ENCODE data around the gene PLXDC2.

PLXDC2 gene

GRCh38 chr10:20276127-20276979 is 460.1 kb downstream of the PLXDC2 start:
- DNase-seq (ENCODE audit: low spot score) = no peak

GRCh38 chr10:20277820-20278219 is 461.6 kb downstream of the PLXDC2 start:
- DNase-seq (ENCODE audit: low spot score) = no peak

GRCh38 chr10:20281579-20281978 is 465.3 kb downstream of the PLXDC2 start:
- DNase-seq (ENCODE audit: low spot score) = no peak

GRCh38 chr10:20287586-20287985 is 471.4 kb downstream of the PLXDC2 start:
- no peak for DNase-seq (ENCODE audit: low spot score)

DNA sequence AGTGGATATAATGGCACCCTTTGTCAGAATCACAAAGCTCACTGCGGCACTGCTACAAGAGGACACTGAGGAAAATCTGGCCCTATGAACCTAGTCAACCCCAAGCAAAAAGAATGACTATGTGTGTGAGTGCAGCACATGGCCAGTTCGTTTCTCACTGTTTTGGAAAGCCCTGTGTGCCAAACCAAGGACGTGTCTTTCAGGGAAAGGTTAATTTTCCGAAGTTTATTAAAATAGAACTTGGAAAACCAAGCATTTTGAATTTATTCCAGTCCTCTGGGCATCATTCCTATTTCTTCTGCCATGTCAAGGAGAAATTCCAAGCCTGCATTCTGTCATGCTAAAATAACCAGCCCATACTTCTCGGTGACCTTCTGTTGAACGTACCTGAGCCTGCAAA is 471.8 kb downstream of the PLXDC2 start:
- DNase-seq (ENCODE audit: low spot score) = no peak

GRCh38 chr10:20289070-20289828 is 473.0 kb downstream of the PLXDC2 start:
- DNase-seq (ENCODE audit: low spot score) = no peak

GRCh38 chr10:20298417-20298816 is 482.2 kb downstream of the PLXDC2 start:
- DNase-seq (ENCODE audit: low spot score) = no peak

DNA sequence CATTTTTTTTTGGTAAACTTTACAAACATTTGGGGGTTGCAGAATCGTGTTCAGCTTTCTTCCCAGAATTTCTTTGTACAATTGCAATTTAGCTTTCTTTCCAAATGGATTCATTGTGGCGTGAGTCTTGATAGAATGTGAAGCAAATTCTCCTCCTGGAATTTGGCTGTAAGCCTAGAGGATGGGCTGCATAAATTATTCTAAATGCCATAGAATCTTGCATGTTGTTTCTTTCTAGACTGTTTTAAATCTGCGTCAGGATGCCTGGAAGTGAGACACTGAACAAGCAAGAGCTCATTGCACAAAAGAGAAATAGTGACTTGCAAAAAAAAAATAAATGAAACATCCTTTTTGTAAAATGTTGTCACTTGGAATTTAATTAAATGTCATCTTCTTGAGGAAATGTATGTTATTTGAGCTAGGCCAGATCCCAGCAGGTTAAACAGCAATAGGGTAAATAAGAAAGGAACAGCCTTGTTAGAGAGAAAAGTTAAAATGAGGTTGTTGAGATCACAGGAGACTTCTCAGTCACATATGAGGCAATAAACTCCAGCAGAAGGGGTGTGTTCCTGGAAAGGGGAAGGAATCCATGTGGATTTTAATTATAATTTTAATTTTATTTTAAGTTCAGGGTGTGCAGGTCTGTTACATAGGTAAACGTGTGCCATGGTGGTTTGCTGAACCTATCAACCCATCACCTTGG is 483.0 kb downstream of the PLXDC2 start:
- no peak for DNase-seq (ENCODE audit: low spot score)

DNA sequence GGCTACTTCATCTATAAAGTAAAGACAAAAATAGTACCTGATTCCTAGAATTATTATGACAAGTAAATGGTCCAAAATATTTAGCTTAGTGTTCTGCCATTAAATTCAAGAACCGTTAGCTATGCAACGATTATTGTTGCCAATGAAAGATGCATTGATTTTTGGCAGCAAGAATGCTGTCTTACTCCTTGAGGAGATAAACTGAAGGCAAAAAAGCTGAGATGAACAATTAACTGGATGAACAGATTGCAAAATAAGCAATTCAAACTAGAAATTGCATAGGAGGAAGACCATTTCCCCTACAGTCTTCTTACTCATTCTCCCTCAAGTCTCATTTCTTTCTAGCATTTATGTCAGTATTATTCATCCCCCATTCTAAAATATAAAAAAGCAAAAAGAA is 484.5 kb downstream of the PLXDC2 start:
- no peak for DNase-seq (ENCODE audit: low spot score)

- DNase-seq (ENCODE audit: low spot score) = no peak
Measured at GRCh38 chr10:20302033-20302432, 485.8 kb downstream of the PLXDC2 start.

DNA sequence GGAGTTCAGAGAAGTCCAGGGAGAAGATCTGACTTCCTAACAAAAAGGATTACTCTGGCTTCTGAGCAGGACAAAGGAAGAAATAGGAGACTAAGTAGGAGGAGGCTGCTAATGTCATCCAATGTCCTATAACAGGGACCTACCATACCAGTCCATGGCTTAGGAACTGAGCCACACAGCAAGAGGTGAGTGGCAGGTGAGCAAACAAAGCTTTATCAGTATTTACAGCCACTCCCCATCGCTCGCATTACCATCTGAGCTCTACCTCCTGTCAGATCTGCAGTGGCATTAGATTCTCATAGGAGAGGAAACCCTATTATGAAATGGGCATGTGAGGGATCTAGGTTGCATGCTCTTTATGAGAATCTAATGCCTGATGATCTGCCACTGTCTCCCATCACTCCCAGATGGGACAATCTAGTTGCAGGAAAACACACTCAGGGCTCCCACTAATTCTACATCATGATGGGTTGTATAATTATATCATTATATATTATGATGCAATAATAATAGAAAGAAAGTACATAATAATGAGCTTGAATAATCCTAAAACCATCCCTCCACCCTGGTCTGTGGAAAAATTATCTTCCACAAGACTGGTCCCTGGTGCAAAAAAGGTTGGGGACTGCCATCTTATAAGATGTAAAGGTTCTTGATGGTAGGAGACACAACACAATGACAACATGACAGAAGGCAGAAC is 487.4 kb downstream of the PLXDC2 start:
- DNase-seq (ENCODE audit: low spot score) = no peak

DNA sequence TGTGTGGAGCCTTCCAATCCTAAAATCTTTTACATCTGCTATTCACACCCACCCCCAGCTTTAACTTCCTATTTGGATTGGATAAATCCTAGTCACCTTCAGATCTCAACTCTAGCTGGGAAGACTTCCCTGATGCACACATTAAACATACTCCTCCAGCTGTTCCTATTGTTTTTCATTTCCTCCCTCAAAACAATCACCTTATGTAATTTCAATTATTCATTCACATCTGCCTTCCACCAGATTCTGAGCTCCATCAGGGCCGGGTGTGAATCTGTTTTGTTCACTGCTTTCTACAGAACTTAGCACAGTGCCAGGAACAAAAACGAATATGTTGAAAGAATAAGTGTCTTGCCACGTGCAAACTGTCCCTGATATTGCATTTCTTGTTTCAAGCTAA is 497.4 kb downstream of the PLXDC2 start:
- DNase-seq (ENCODE audit: low spot score) = no peak

- no peak for DNase-seq (ENCODE audit: low spot score)
Measured at GRCh38 chr10:20314431-20314830, 498.2 kb downstream of the PLXDC2 start.

DNA sequence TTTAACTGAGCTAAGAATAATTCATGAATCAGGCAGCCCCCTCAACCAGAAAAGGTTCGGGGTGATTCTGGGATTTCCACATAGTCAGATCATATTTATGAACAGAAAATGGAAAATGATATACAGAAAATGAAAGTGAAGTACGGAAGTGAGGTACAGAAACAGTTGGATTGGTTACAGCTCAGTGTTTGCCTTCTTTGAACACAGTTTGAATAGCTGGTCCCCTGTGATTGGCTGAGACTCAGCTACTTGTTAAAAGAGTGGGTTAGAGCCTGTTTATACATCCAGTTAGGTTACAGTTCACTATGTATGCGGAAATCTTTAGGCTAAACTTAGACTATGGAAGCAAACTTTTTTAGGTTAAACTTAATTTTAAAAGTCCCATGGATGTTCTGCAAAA is 511.7 kb downstream of the PLXDC2 start:
- DNase-seq (ENCODE audit: low spot score) = no peak

DNA sequence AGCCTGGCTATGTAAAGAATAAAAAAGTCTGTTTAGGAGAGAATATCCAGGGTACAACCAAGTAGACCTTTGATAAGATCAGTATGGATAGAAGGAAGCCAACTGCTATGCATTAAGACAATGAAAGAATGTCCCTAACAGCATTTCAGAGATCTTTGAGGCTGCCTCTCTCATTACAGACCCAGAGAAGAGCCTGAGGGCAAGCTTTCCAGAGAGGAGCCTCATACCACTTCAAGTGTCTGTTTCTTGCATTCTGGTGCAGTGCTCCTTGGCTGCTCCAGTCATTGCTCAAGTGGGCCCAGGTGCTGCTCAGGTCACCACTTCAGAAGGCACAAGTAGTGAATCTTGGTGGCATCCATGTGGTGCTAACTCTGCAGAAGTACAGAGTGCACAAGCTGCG is 514.0 kb downstream of the PLXDC2 start:
- DNase-seq (ENCODE audit: low spot score) = no peak

- no peak for DNase-seq (ENCODE audit: low spot score)
Measured at GRCh38 chr10:20334559-20334958, 518.3 kb downstream of the PLXDC2 start.

All from iPS-NIHi11 (cell line).